H1 (cell line): ENCODE measurements around the gene INF2. TPM values are rescaled to one million over a fixed set of nuclear protein-coding genes. Genes with fewer than 3 reads are reported as not detected.
"Not testable (repeated sequence)": the region's sequence is repeated elsewhere in the genome, so short reads cannot be mapped to it uniquely, and the experiment has no call there.

Experiments used
- CTCF ChIA-PET: fragments of 300-600 bp; sonication (Branson Sonifier 250); formaldehyde crosslinking; loops from one replicate; lab custom pipeline; 2021; ENCODE audit not compliant: partially characterized antibody; lab: Charles Lee
- POLR2A ChIA-PET: fragments of 300-600 bp; sonication (Branson Sonifier 250); formaldehyde crosslinking; loops from one replicate; lab custom pipeline; 2021; ENCODE audit warnings: inconsistent platforms; ENCODE audit not compliant: partially characterized antibody; lab: Charles Lee
- DNase-seq, 2 experiments: peaks; one replicate each; pipeline versions ENCODE4 v3.0.0 to v3.0.0-alpha.2; 2010 to 2022; ENCODE audit warnings: low spot score in 2 of 2, low read depth in 1 of 2, mixed read lengths in 1 of 2
- FAIRE-seq: peaks from 2 replicates; lab custom pipeline; 2011; peaks lifted over from hg19 to GRCh38; lab: Jason Lieb, UNC
- H2AFZ ChIP-seq: 2 replicates; pipeline ENCODE4 v1.8.1; 2012; ENCODE audit warnings: low read length, inconsistent platforms
- H2AK5ac ChIP-seq: 2 replicates; pipeline ENCODE4 v1.6.1; 2013; ENCODE audit warnings: low read depth, low read length
- H2BK120ac ChIP-seq: replicated peaks from 2 replicates; pipeline ENCODE3; 2013; ENCODE audit warnings: low read depth, low read length, inconsistent platforms
- H2BK12ac ChIP-seq: 2 replicates; pipeline ENCODE4 v1.6.1; 2013; ENCODE audit warnings: low read depth, low read length
- H2BK15ac ChIP-seq: 2 replicates; pipeline ENCODE4 v1.6.1; 2013; ENCODE audit warnings: low read length
- H2BK20ac ChIP-seq: 2 replicates; pipeline ENCODE4 v1.6.1; 2013; ENCODE audit warnings: low read length
- H2BK5ac ChIP-seq: 2 replicates; pipeline ENCODE4 v1.6.1; 2013; ENCODE audit warnings: low read depth, low read length
- H3K14ac ChIP-seq: 2 replicates; pipeline ENCODE4 v1.6.1; 2013; ENCODE audit warnings: inconsistent platforms; ENCODE audit not compliant: insufficient read length
- H3K18ac ChIP-seq: 2 replicates; pipeline ENCODE4 v1.6.1; 2013; ENCODE audit warnings: low read length; ENCODE audit errors: extremely low read depth
- H3K23ac ChIP-seq: 2 replicates; pipeline ENCODE4 v1.6.1; 2013; ENCODE audit warnings: inconsistent platforms; ENCODE audit not compliant: insufficient read length
- H3K23me2 ChIP-seq: 2 replicates; pipeline ENCODE4 v1.6.1; 2013; ENCODE audit warnings: low read depth, low read length
- H3K27ac ChIP-seq: 2 replicates; pipeline ENCODE4 v1.6.1; 2011; ENCODE audit warnings: low read depth, low read length, inconsistent platforms
- H3K27me3 ChIP-seq, 4 experiments: replicated peaks in 1 of 4; 1 replicate in 1 of 4; 2 replicates in 3 of 4; pipeline versions ENCODE4 v1.6.1 to v1.8.1; 2011 to 2013; ENCODE audit warnings: low read length in 3 of 4, mild to moderate bottlenecking in 3 of 4, inconsistent platforms in 2 of 4, mixed read lengths in 2 of 4, moderate library complexity in 1 of 4; ENCODE audit not compliant: control insufficient read depth in 3 of 4, insufficient read depth in 3 of 4; ENCODE audit errors: extremely low read depth in 1 of 4
- H3K36me3 ChIP-seq, 4 experiments: 2 replicates each; pipeline versions ENCODE4 v1.6.1 to v1.8.1; 2011 to 2013; ENCODE audit warnings: mild to moderate bottlenecking in 4 of 4, low read length in 3 of 4, moderate library complexity in 2 of 4, control low read depth in 1 of 4, inconsistent platforms in 1 of 4; ENCODE audit not compliant: insufficient read depth in 4 of 4, control insufficient read depth in 2 of 4
- H3K4ac ChIP-seq: replicated peaks from 2 replicates; pipeline ENCODE3; 2013; ENCODE audit warnings: low read length, low read depth, mixed read lengths, inconsistent platforms; ENCODE audit not compliant: insufficient read length
- H3K4me1 ChIP-seq, 4 experiments: replicated peaks in 1 of 4; 1 replicate in 1 of 4; 2 replicates in 3 of 4; pipeline versions ENCODE4 v1.6.1 to v1.8.1; 2011 to 2013; ENCODE audit warnings: low read length in 3 of 4, inconsistent platforms in 2 of 4, mixed read lengths in 1 of 4; ENCODE audit not compliant: insufficient read depth in 4 of 4, control insufficient read depth in 3 of 4
- H3K4me2 ChIP-seq, 2 experiments: 2 replicates each; pipeline versions ENCODE4 v1.6.1 to v1.8.1; 2011 to 2013; ENCODE audit warnings: low read depth in 2 of 2, low read length in 2 of 2, control low read depth in 1 of 2, inconsistent platforms in 1 of 2, mild to moderate bottlenecking in 1 of 2; ENCODE audit not compliant: insufficient read depth in 1 of 2
- H3K4me3 ChIP-seq, 4 experiments: fragments of 200-600, 300-600 bp in 1 of 4; sonication (generic), shearing (Covaris generic), sonication (Bioruptor Twin) in 1 of 4; 2 replicates each; pipeline versions ENCODE4 v1.5.1 to v1.8.1; 2011 to 2016; ENCODE audit warnings: low read length in 4 of 4, low read depth in 3 of 4, control low read depth in 2 of 4, inconsistent platforms in 2 of 4, mild to moderate bottlenecking in 2 of 4, mixed read lengths in 1 of 4, moderate library complexity in 1 of 4; ENCODE audit not compliant: insufficient read depth in 2 of 4; ENCODE audit errors: extremely low read depth in 1 of 4
- H3K56ac ChIP-seq: replicated peaks from 2 replicates; pipeline ENCODE3; 2013; ENCODE audit warnings: low read depth, mild to moderate bottlenecking, mixed read lengths, low read length, inconsistent platforms; ENCODE audit not compliant: insufficient read length
- H3K79me1 ChIP-seq: 2 replicates; pipeline ENCODE4 v1.6.1; 2013; ENCODE audit warnings: low read depth, low read length, control low read depth
- H3K79me2 ChIP-seq, 2 experiments: 2 replicates each; pipeline versions ENCODE4 v1.6.1 to v1.8.1; 2012 to 2013; ENCODE audit warnings: low read length in 2 of 2, mild to moderate bottlenecking in 2 of 2, inconsistent platforms in 1 of 2; ENCODE audit not compliant: insufficient read depth in 2 of 2, control insufficient read depth in 1 of 2
- H3K9ac ChIP-seq, 4 experiments: replicated peaks in 1 of 4; 1 replicate in 1 of 4; 2 replicates in 3 of 4; pipeline versions ENCODE4 v1.6.1 to v1.8.1; 2011 to 2013; ENCODE audit warnings: low read depth in 3 of 4, low read length in 3 of 4, control low read depth in 2 of 4, mild to moderate bottlenecking in 2 of 4, moderate library complexity in 2 of 4, inconsistent platforms in 1 of 4; ENCODE audit errors: extremely low read depth in 1 of 4
- H3K9me3 ChIP-seq, 2 experiments: 2 replicates each; pipeline versions ENCODE4 v1.6.1 to v1.8.1; 2012 to 2013; ENCODE audit warnings: mild to moderate bottlenecking in 2 of 2, moderate library complexity in 2 of 2, control low read depth in 1 of 2, inconsistent platforms in 1 of 2, low read depth in 1 of 2, low read length in 1 of 2, mixed read lengths in 1 of 2; ENCODE audit not compliant: insufficient read depth in 2 of 2
- H4K20me1 ChIP-seq, 2 experiments: replicated peaks in 1 of 2; 2 replicates each; pipeline versions ENCODE3 to v1.8.1; 2011 to 2013; ENCODE audit warnings: inconsistent platforms in 2 of 2, low read length in 2 of 2, mild to moderate bottlenecking in 1 of 2; ENCODE audit not compliant: insufficient read depth in 2 of 2, control insufficient read depth in 1 of 2
- H4K5ac ChIP-seq: 2 replicates; pipeline ENCODE4 v1.6.1; 2013; ENCODE audit warnings: low read length, low read depth, mixed read lengths, inconsistent platforms; ENCODE audit not compliant: insufficient read length
- H4K8ac ChIP-seq: 2 replicates; pipeline ENCODE4 v1.8.0; 2013; ENCODE audit warnings: mild to moderate bottlenecking, moderate library complexity, low read length, inconsistent platforms; ENCODE audit not compliant: insufficient read depth; ENCODE audit errors: extremely low read depth
- H4K91ac ChIP-seq: replicated peaks from 2 replicates; pipeline ENCODE3; 2013; ENCODE audit warnings: low read length, mixed read lengths, inconsistent platforms; ENCODE audit not compliant: insufficient read length
- WGBS, 2 experiments: shearing (Covaris generic) in 1 of 2; methylation state at CpG; one replicate each; pipeline versions ENCODE4 v1.1.6 to v1.1.7; 2013 to 2015; ENCODE audit warnings: low lambda C conversion rate in 2 of 2, mixed read lengths in 2 of 2, inconsistent platforms in 1 of 2, low coverage in 1 of 2, missing lambda C conversion rate in 1 of 2; ENCODE audit not compliant: insufficient replicate concordance in 2 of 2, insufficient coverage in 1 of 2, insufficient read length in 1 of 2; ENCODE audit errors: extremely low coverage in 1 of 2, missing lambda C conversion rate in 1 of 2; 5-methylcytosine and 5-hydroxymethylcytosine counted together
- polyA plus RNA-seq, 7 experiments: library from polyadenylated mRNA; depleted of rRNA in 3 of 7; stranded (reverse) in 5 of 7; unstranded in 2 of 7; fragments of >200 nt in 5 of 7; fragments of 200-250 nt in 2 of 7; gene quantifications; 1 replicate in 5 of 7; 2 replicates in 1 of 7; 4 replicates in 1 of 7; pipeline versions ENCODE4 v1.2.1 to v1.2.3, GENCODE V29; 2011 to 2013; ENCODE audit warnings: missing spikeins in 2 of 7, mixed read lengths in 2 of 7
- total RNA-seq: library from RNA; stranded (reverse); fragmentation: NEBNext Ultra II Directional; extraction: Animal tissue kit (Norgen Biotek cat#: 25700); gene quantifications from 2 replicates; pipeline ENCODE4 v1.2.1, GENCODE V29; 2021

INF2 gene
- total and polyA plus RNA-seq, 2 of the 8 experiments (the other 6 are each of a cell fraction or from before 2014, with no cell fraction given) = 29.1 to 59.5 TPM

DNA sequence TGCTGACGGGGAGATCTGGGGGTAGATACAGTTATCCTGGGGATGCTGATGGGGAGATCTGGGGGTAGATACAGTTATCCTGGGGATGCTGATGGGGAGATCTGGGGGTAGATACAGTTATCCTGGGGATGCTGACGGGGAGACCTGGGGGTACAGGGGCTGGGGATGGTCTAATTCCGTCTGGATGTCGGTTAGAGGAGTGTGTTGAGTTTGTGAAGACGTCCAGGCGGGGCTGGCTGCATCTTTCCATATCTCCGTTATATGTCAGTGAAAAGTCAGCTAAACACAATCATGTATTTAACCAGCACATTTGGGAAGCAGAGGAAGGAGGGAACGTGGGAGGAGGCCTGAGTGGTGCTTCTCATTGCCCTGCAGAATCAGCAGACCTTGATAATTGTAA is 17.3 kb upstream of the INF2 start:
- H3K27me3 ChIP-seq, H3K23ac ChIP-seq, H3K18ac ChIP-seq, H3K36me3 ChIP-seq, H3K23me2 ChIP-seq, H2AK5ac ChIP-seq, H2BK120ac ChIP-seq, H4K8ac ChIP-seq, DNase-seq, FAIRE-seq, H3K14ac ChIP-seq, H3K9me3 ChIP-seq, H3K27ac ChIP-seq, H3K4ac ChIP-seq, H2BK12ac ChIP-seq, H2BK15ac ChIP-seq, H2BK5ac ChIP-seq, H3K56ac ChIP-seq, H2AFZ ChIP-seq, H4K5ac ChIP-seq, H3K4me2 ChIP-seq, H4K20me1 ChIP-seq, H3K9ac ChIP-seq, H3K79me2 ChIP-seq, H3K79me1 ChIP-seq, H3K4me3 ChIP-seq, H4K91ac ChIP-seq, H2BK20ac ChIP-seq: not testable (repeated sequence)
- POLR2A ChIA-PET = interaction anchor here (1.5 kb wide), 1 partner anchor 15 kb away, joined by 3 read pairs; no protein-coding TSS in a partner anchor
- CTCF ChIA-PET = interaction anchor here (0.8 kb wide), 1 partner anchor 25 kb away, joined by 3 read pairs; no protein-coding TSS in a partner anchor
- 88% methylated on average over 7 of the region's 8 CpGs; no CpG with 5 or more reads in 1 of the 2 experiments for WGBS, 2 experiments
- peaks cover 0 to 15% (median 8%) of the 10 kb centered on the region in 4 experiments; a peak in 6 of 7 replicates for H3K4me1 ChIP-seq
